ENCODE measurements around the gene PP2D1.

The PP2D1 gene

DNA sequence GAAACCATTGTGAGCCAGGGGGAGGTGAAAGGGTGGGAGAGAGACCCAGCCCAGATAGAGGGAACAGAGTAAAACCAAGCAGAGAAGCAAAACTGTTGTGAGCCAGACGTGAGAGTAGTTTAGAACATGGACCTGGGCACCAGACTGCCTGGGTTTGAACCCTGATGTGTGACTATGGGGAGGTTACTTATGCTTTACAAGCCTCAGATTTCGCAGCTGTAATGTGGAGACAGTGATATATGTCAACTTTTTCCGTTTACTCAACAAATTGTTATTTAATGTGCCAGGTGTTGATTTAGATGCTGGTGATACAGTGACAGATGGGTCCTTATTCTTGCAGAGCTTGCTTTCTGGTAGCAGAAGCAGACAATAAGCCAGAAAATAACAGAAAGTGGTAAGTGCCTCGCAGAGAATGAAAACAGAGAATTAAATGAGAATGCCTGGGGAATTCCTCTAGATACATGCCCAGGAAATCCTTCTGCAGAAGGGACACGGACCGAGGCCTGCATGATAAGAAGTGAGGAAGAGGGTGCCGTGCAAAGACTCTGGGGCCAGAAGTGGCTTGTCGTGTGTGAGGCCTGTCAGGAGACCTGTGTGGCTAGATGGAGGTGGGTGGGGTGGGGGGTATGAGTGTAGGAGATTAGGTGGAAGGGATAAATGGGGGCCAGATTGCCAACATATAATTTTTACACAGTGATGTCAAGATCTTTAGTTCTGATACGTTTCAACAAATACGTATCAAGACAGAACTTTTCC is 43.1 kb upstream of the PP2D1 start:
- DNase-seq (ENCODE audit: low read depth in 2 of 2) = no peak
- TF ChIP-seq, protein P1, sequence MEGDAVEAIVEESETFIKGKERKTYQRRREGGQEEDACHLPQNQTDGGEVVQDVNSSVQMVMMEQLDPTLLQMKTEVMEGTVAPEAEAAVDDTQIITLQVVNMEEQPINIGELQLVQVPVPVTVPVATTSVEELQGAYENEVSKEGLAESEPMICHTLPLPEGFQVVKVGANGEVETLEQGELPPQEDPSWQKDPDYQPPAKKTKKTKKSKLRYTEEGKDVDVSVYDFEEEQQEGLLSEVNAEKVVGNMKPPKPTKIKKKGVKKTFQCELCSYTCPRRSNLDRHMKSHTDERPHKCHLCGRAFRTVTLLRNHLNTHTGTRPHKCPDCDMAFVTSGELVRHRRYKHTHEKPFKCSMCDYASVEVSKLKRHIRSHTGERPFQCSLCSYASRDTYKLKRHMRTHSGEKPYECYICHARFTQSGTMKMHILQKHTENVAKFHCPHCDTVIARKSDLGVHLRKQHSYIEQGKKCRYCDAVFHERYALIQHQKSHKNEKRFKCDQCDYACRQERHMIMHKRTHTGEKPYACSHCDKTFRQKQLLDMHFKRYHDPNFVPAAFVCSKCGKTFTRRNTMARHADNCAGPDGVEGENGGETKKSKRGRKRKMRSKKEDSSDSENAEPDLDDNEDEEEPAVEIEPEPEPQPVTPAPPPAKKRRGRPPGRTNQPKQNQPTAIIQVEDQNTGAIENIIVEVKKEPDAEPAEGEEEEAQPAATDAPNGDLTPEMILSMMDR (IDR thresholded peaks at IDR 0.05; ENCODE audit: low read depth, low read length) = no peak
- no peak overlapping the region for H3K4me3 ChIP-seq (replicated peaks in 1 of 2; ENCODE audit: low read depth in 2 of 2, low read length in 2 of 2)

DNA sequence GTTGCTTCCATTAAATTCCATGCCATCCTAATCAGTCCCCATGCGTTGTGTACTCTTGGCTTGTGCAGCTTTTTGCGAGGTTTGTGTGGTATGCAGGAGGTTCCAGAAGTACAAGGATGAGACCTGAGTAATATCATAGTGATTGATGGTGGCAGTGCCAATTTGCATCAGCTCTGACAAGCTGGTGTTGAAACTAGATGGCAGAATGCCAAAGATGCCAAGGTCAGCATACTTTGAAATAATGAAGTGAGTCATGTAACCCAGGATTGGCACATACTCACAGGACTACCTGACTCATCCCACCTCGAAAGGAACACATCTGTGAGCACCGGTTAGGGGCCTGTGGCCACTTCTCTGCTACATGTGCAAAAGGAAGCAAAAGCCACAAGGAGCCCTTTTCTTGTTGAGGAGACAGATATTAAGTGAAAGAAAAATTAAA is 42.5 kb upstream of the PP2D1 start:
- TF ChIP-seq, protein P1 (IDR thresholded peaks at IDR 0.05; ENCODE audit: low read depth, low read length) = no peak
- peak; percentile 78 to 94 for DNase-seq (ENCODE audit: low read depth in 2 of 2)
- no peak overlapping the region for H3K4me3 ChIP-seq (replicated peaks in 1 of 2; ENCODE audit: low read depth in 2 of 2, low read length in 2 of 2)

DNA sequence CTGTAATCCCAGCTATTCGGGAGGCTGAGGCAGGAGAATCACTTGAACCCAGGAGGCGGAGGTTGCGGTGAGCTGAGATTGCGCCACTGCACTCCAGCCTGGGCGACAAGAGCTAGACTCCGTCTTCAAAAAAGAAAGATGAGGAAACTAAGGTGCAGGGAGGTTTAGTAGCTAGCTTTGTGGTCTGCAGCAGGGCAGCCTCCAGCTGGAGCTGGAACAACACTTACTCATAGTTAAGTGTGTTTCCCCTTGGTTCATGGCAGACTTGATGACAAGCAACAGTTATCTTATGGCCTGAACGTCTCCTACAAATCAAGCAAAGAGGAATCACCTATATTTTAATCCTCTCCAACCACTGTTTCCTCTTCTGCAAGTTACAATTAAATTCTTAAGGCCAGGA is 40.8 kb upstream of the PP2D1 start:
- TF ChIP-seq, protein P1 (IDR thresholded peaks at IDR 0.05; ENCODE audit: low read depth, low read length) = no peak
- no peak for DNase-seq (ENCODE audit: low read depth in 2 of 2)
- no peak overlapping the region for H3K4me3 ChIP-seq (replicated peaks in 1 of 2; ENCODE audit: low read depth in 2 of 2, low read length in 2 of 2)

DNA sequence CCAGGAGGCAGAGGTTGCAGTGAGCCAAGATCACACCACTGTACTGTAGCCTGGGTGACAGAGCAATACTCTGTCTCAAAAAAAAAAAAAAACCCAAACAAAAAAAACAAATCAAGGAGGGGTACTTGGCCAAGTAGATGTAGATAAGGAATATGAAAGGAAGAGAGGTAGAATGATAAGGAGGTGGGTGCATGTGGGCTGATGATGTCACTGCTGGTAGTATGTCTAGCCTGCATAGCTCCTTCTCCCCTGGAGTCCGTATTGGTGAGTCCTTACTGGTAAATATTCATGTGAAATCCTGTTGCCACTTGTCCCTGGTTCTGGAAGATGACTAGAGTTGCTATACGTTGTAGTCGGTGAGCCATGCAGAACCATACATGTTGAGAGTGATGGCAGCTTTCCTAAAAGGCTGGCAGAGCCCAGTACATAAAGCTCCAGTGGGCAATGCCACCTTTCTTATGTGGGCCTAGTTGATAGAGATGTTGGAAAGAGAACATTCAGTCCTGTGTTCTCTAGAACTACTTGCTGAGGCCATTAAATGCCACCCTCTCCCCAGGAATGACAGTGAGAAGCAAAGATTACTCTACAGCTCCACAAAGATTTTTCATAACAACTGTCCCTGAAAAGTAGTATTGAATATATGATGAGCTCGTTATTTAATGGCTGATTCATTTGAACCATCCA is 39.2 kb upstream of the PP2D1 start:
- H3K4me3 ChIP-seq (replicated peaks in 1 of 2; ENCODE audit: low read depth in 2 of 2, low read length in 2 of 2) = no peak overlapping the region
- no peak for DNase-seq (ENCODE audit: low read depth in 2 of 2)

DNA sequence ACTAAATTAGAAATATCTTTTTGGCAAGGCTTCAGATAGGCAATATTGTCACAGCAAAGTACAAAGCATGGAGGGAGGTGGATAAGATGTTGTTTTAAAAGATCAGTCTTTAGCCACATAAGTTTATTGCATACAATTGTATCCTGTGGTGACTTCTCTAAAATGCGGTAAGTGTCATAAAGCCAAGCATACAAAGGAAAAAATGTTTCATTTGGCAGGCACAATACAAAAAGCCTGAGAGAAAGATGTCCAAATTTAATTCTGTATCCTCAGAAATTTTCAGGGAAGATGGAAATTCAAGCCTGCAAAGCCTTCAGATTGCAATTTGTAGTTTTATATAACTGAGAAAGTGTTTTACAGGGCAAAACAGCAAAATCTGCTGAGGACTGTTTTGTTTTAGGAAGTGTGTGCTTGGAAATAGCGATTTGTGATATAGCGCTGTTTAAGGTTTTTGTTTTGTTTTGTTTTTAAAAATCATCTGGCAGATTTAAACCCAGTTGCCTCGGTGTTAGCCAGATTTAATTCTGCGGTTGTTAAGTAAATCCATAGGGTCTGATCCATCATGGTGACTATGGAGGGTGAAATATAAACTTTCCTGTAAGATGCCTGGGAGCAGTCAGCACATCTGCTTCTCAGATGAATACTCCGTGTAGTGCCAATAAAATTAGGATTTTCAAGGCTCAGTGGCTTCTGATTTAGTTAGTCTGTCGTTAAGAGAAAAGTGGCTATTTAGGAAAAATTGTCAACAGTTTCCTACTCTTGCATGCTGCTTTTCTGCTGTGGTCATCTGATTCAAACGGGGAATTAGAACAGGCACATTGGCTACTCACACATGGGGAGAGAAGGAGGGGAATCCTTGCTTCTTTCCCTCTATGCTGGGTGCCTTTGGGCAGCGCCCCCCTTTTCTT is 36.2 kb upstream of the PP2D1 start:
- no peak overlapping the region for H3K4me3 ChIP-seq (replicated peaks in 1 of 2; ENCODE audit: low read depth in 2 of 2, low read length in 2 of 2)
- TF ChIP-seq, protein P1 (IDR thresholded peaks at IDR 0.05; ENCODE audit: low read depth, low read length) = no peak
- no peak for DNase-seq (ENCODE audit: low read depth in 2 of 2)

More for the DNA sequence above, 39.2 kb upstream of the PP2D1 start:
- TF ChIP-seq, protein P1 (IDR thresholded peaks at IDR 0.05; ENCODE audit: low read depth, low read length) = no peak

DNA sequence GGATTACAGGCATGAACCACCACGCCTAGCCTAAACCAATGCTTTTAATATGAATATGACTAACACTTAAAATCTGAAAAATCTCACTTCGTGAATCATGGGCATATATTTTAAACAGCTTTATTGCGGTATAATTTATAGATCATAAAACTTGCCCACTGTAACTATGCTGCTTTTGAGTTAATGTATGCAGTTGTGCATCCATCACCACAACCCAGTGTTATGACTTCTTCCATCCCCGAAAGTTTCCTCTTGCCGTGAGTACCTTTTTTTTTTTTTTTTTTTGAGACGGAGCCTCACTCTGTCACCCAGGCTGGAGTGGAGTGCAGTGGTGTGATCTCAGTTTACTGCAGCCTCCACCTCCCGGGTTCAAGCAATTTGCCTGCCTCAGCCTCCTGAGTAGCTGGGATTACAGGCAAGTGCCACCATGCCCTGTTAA is 35.3 kb upstream of the PP2D1 start:
- no peak overlapping the region for H3K4me3 ChIP-seq (replicated peaks in 1 of 2; ENCODE audit: low read depth in 2 of 2, low read length in 2 of 2)
- TF ChIP-seq, protein P1 (IDR thresholded peaks at IDR 0.05; ENCODE audit: low read depth, low read length) = no peak

More for the DNA sequence above, 35.3 kb upstream of the PP2D1 start:
- no peak for DNase-seq (ENCODE audit: low read depth in 2 of 2)

All from cardiac fibroblast (primary cell).